Gastroesophageal sphincter (tissue), 4 donors: ENCODE results near the gene BEGAIN. TPM values are rescaled to one million over a fixed set of nuclear protein-coding genes. Genes with fewer than 3 reads are reported as not detected.
A peak's percentile ranks its signal among the peaks of the same experiment; 100 is the strongest.

Experiments
- ATAC-seq: fragments of 150-250 bp; one replicate; pipeline ENCODE4 v1.9.1; 2016; ENCODE audit warnings: mild to moderate bottlenecking, moderate library complexity
- H3K27ac ChIP-seq, 4 donors: fragments of 200-600 bp; sonication (generic) in 3 of 4; 1 replicate in 3 of 4; 2 replicates in 1 of 4; pipeline ENCODE4 v1.5.1; 2016 to 2019
- H3K27me3 ChIP-seq: fragments of 200-600 bp; sonication (generic); one replicate; pipeline ENCODE4 v1.5.1; 2019
- H3K36me3 ChIP-seq, 2 donors: fragments of 200-600 bp; sonication (generic); one replicate each; pipeline ENCODE4 v1.5.1; 2019; ENCODE audit warnings: control low read depth in 1 of 2
- H3K4me1 ChIP-seq, 3 donors: fragments of 200-600 bp; sonication (generic); 1 replicate in 2 of 3; 2 replicates in 1 of 3; pipeline ENCODE4 v1.5.1; 2016 to 2019; ENCODE audit warnings: control low read depth in 2 of 3
- H3K4me3 ChIP-seq, 2 donors: fragments of 200-600 bp; sonication (generic); one replicate each; pipeline ENCODE4 v1.5.1; 2019; ENCODE audit warnings: mild to moderate bottlenecking in 1 of 2, moderate library complexity in 1 of 2
- H3K9me3 ChIP-seq, 3 donors: fragments of 200-600 bp; sonication (generic); one replicate each; pipeline ENCODE4 v1.5.1; 2017 to 2019; ENCODE audit warnings: control low read depth in 2 of 3
- CTCF ChIP-seq, 4 experiments: fragments of 200-600 bp in 2 of 4; fragments of 450-650 bp in 2 of 4; sonication (generic) in 1 of 4; IDR thresholded peaks; one replicate each; pipeline ENCODE4 v1.5.1; 2017 to 2019; ENCODE audit warnings: antibody characterized with exemption in 4 of 4, mild to moderate bottlenecking in 2 of 4, moderate library complexity in 2 of 4
- EP300 ChIP-seq: sonication (generic); formaldehyde crosslinking; IDR thresholded peaks from one replicate; pipeline ENCODE4 v1.6.1; 2017; ENCODE audit warnings: antibody characterized with exemption, mild to moderate bottlenecking
- POLR2A ChIP-seq, 2 donors: fragments of 450-650 bp; IDR thresholded peaks; one replicate each; pipeline ENCODE4 v1.6.1; 2017; ENCODE audit warnings: antibody characterized with exemption in 2 of 2, mild to moderate bottlenecking in 2 of 2, moderate library complexity in 1 of 2
- POLR2AphosphoS5 ChIP-seq: sonication (generic); formaldehyde crosslinking; IDR thresholded peaks from one replicate; pipeline ENCODE4 v1.6.1; 2017; ENCODE audit warnings: antibody characterized with exemption
- WGBS, 2 donors: methylation state at CpG; one replicate each; pipeline ENCODE4 v1.1.5; 2018; ENCODE audit warnings: low coverage in 1 of 2; 5-methylcytosine and 5-hydroxymethylcytosine counted together
- total RNA-seq, 4 donors: library from RNA; depleted of rRNA; stranded (reverse); fragments of >200 nt; gene quantifications; one replicate each; pipeline ENCODE4 v1.1.0, GENCODE V29; 2016

BEGAIN gene
- total RNA-seq, 4 donors from 2014 or later = 3.9 to 5.6 (median 4.2) TPM

GRCh38 chr14:100528962-100529560, 58.2 kb downstream of the BEGAIN start:
- no peak for ATAC-seq
- H3K27ac ChIP-seq = no peak overlapping the region
- WGBS, 2 donors = 100% methylated on average over 1 of the region's 10 CpGs; no CpG with 5 or more reads in 1 of the 2 donors
- H3K4me1 ChIP-seq = peaks cover 0 to 21% (median 11%) of the 10 kb centered on the region in 3 donors
- no peak overlapping the region for H3K4me3 ChIP-seq
- peaks cover 0 to 57% of the 10 kb centered on the region in 2 donors for H3K36me3 ChIP-seq
- H3K9me3 ChIP-seq = no peaks in the 10 kb centered on the region
- no peak for TF ChIP-seq EP300
- TF ChIP-seq POLR2AphosphoS5 = no peak
- TF ChIP-seq CTCF (IDR thresholded peaks at IDR 0.05) = no peak
- no peak for TF ChIP-seq POLR2A (IDR thresholded peaks at IDR 0.05)
- H3K27me3 ChIP-seq = no peaks in the 10 kb centered on the region

GRCh38 chr14:100526632-100527031, 60.6 kb downstream of the BEGAIN start:
- no peaks in the 10 kb centered on the region for H3K27me3 ChIP-seq
- no peaks in the 10 kb centered on the region for H3K9me3 ChIP-seq
- peaks cover 0 to 57% of the 10 kb centered on the region in 2 donors for H3K36me3 ChIP-seq
- H3K27ac ChIP-seq = no peak overlapping the region
- no peak overlapping the region for H3K4me3 ChIP-seq
- peaks cover 0 to 5% (median 0%) of the 10 kb centered on the region in 3 donors for H3K4me1 ChIP-seq
- WGBS, 2 donors = 96% methylated on average over 2 of the region's 2 CpGs
- TF ChIP-seq CTCF (IDR thresholded peaks at IDR 0.05) (no peak), POLR2AphosphoS5 (no peak), POLR2A (IDR thresholded peaks at IDR 0.05) (no peak), EP300 (no peak)
- ATAC-seq = no peak

- 100% methylated on average over 1 to 2 of the region's 4 CpGs for WGBS, 2 donors
- peaks cover 0 to 5% (median 0%) of the 10 kb centered on the region in 3 donors for H3K4me1 ChIP-seq
Measured at GRCh38 chr14:100526057-100526456, 61.2 kb downstream of the BEGAIN start.

GRCh38 chr14:100525615-100526014, 61.6 kb downstream of the BEGAIN start:
- Histone ChIP-seq H3K9me3 (no peaks in the 10 kb centered on the region), H3K27ac (no peak overlapping the region), H3K36me3 (peaks cover 0 to 54% of the 10 kb centered on the region in 2 donors), H3K27me3 (no peaks in the 10 kb centered on the region), H3K4me3 (no peak overlapping the region), H3K4me1 (peaks cover 0 to 5% (median 0%) of the 10 kb centered on the region in 3 donors)
- WGBS, 2 donors = no CpG with 5 or more reads among the region's 11 CpGs
- ATAC-seq = no peak
- TF ChIP-seq EP300 = no peak
- no peak for TF ChIP-seq POLR2A (IDR thresholded peaks at IDR 0.05)

More at GRCh38 chr14:100526057-100526456, 61.2 kb downstream of the BEGAIN start:
- no peak for ATAC-seq
- Histone ChIP-seq H3K36me3 (peaks cover 0 to 57% of the 10 kb centered on the region in 2 donors), H3K27me3 (no peaks in the 10 kb centered on the region), H3K4me3 (no peak overlapping the region), H3K27ac (no peak overlapping the region), H3K9me3 (no peaks in the 10 kb centered on the region)
- TF ChIP-seq CTCF (IDR thresholded peaks at IDR 0.05) = no peak
- TF ChIP-seq POLR2A (IDR thresholded peaks at IDR 0.05) = no peak
- TF ChIP-seq POLR2AphosphoS5 = no peak
- TF ChIP-seq EP300 = no peak

- no peak overlapping the region for H3K27ac ChIP-seq
- TF ChIP-seq POLR2AphosphoS5 (no peak), POLR2A (IDR thresholded peaks at IDR 0.05) (no peak), CTCF (IDR thresholded peaks at IDR 0.05) (peak in 3 of 4 experiments; percentile 37 to 64 (median 54)), EP300 (no peak)
- H3K4me1 ChIP-seq = peaks cover 0 to 5% (median 0%) of the 10 kb centered on the region in 3 donors
- WGBS, 2 donors = 24 to 43% methylated on average over 8 of the region's 8 CpGs
- ATAC-seq = no peak
- H3K9me3 ChIP-seq = no peaks in the 10 kb centered on the region
- H3K27me3 ChIP-seq = no peaks in the 10 kb centered on the region
- no peak overlapping the region for H3K4me3 ChIP-seq
- peaks cover 0 to 47% of the 10 kb centered on the region in 2 donors for H3K36me3 ChIP-seq
Measured at GRCh38 chr14:100524933-100525243, 62.3 kb downstream of the BEGAIN start.
